IPS-NIHi7 (cell line): Measurements from ENCODE around the gene CD1E.
"Not testable (repeated sequence)": the region's sequence is repeated elsewhere in the genome, so short reads cannot be mapped to it uniquely, and the experiment has no call there.

Source experiments
- DNase-seq: peaks from one replicate; pipeline ENCODE4 v3.0.0; 2012; ENCODE audit warnings: mixed read lengths; ENCODE audit errors: extremely low spot score

CD1E gene

GRCh38 chr1:158362482-158362881, 8.8 kb downstream of the CD1E start:
- DNase-seq: no peak

- no peak for DNase-seq
Measured at GRCh38 chr1:158362941-158363340, 9.2 kb downstream of the CD1E start.

GRCh38 chr1:158366783-158367182, 13.1 kb downstream of the CD1E start:
- DNase-seq: no peak

- DNase-seq: no peak
Measured at GRCh38 chr1:158371188-158371953, 17.7 kb downstream of the CD1E start.

GRCh38 chr1:158374101-158374500, 20.4 kb downstream of the CD1E start:
- DNase-seq: not testable (repeated sequence)

GRCh38 chr1:158374860-158375259, 21.2 kb downstream of the CD1E start:
- no peak for DNase-seq

- DNase-seq: no peak
Measured at GRCh38 chr1:158390331-158390730, 36.6 kb downstream of the CD1E start.

- DNase-seq: no peak
Measured at GRCh38 chr1:158391099-158391498, 37.4 kb downstream of the CD1E start.

- DNase-seq: no peak
Measured at GRCh38 chr1:158393476-158393875, 39.8 kb downstream of the CD1E start.

GRCh38 chr1:158396646-158397045, 43.0 kb downstream of the CD1E start:
- DNase-seq: no peak

GRCh38 chr1:158398818-158399514, 45.3 kb downstream of the CD1E start, which contains the start of gene OR10T2:
OR10T2 (minus strand) TSS chr1:158399466; CDS start chr1:158399466, 0 bp downstream.
- DNase-seq: no peak

- no peak for DNase-seq
Measured at GRCh38 chr1:158400871-158401270, 47.2 kb downstream of the CD1E start.

- no peak for DNase-seq
Measured at GRCh38 chr1:158407092-158407491, 53.4 kb downstream of the CD1E start.
